ENCODE measurements around the gene NOP14. TPM values are rescaled to one million over a fixed set of nuclear protein-coding genes. Genes with fewer than 3 reads are reported as not detected.

The NOP14 gene
- total and polyA plus RNA-seq, 2 donors (not counting 1 experiment from before 2014, with no cell fraction given): 9.1 to 30.4 TPM

DNA sequence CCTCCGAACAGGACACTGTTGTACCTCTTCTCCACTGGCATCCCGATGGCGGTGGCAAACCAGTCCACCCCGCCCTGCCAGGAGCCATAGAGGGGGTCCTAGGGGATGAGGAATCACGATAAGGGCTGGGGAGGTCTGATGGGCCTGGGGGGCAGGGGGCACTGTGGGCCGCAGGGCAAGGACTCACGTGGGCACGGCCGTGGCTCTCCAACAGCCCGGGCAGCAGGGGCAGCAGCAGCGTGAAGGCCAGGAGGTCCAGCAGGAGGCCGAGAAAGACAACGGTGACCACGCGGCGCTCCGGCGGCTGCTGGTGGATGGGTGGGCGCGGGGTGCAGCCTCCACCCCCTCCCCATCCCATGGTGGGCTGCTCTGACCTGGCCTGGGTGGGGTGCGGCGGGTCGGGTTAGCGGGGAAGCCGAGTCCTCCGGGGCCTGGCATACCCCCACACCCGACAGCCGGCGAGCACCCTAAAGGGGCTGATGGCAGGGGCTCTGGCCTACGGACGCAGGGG lies 29.6 kb downstream of the NOP14 start:
- peak overlapping the region; percentile 65 for H3K9ac ChIP-seq (ENCODE audit: low read length)
- 46% methylated on average over 28 of the region's 31 CpGs for WGBS (ENCODE audit: insufficient coverage)
- H3K4me1 ChIP-seq (ENCODE audit: control insufficient read depth in 2 of 2, insufficient read depth in 2 of 2, low read length in 2 of 2): peaks cover 39 to 63% of the 10 kb centered on the region in 2 donors
- Mint-ChIP-seq H3K9me3 (ENCODE audit: insufficient read depth) (no peaks in the 10 kb centered on the region), H3K27ac (peak overlapping the region; percentile 96), H3K27me3 (no peaks in the 10 kb centered on the region), H3K4me1 (peaks cover 53% of the 10 kb centered on the region), H3K4me3 (peak overlapping the region; percentile 93)
- ChIA-PET CTCF (no interaction called here), POLR2A (interaction anchor here (0.8 kb wide), 1 partner anchor 98 kb away, joined by 3 read pairs; no protein-coding TSS in a partner anchor)
- peak overlapping the region in 4 of 5 experiments; percentile 56 to 65 (median 60) for H3K4me3 ChIP-seq (ENCODE audit: control extremely low read depth in 1 of 5, extremely low read depth in 1 of 5, insufficient read depth in 1 of 5, low read depth in 2 of 5, low read length in 4 of 5)
- H3K4me2 ChIP-seq (replicated peaks; ENCODE audit: low read depth, low read length, poor library complexity, severe bottlenecking): peak overlapping the region; percentile 79
- peak overlapping the region; percentile 86 to 92 for H3K27ac ChIP-seq (ENCODE audit: low read length in 2 of 2)
- no peak for TF ChIP-seq EZH2 (IDR thresholded peaks at IDR 0.05; ENCODE audit: borderline replicate concordance, insufficient read depth, low read depth, low read length, poor library complexity, severe bottlenecking)
- TF ChIP-seq, protein P1, sequence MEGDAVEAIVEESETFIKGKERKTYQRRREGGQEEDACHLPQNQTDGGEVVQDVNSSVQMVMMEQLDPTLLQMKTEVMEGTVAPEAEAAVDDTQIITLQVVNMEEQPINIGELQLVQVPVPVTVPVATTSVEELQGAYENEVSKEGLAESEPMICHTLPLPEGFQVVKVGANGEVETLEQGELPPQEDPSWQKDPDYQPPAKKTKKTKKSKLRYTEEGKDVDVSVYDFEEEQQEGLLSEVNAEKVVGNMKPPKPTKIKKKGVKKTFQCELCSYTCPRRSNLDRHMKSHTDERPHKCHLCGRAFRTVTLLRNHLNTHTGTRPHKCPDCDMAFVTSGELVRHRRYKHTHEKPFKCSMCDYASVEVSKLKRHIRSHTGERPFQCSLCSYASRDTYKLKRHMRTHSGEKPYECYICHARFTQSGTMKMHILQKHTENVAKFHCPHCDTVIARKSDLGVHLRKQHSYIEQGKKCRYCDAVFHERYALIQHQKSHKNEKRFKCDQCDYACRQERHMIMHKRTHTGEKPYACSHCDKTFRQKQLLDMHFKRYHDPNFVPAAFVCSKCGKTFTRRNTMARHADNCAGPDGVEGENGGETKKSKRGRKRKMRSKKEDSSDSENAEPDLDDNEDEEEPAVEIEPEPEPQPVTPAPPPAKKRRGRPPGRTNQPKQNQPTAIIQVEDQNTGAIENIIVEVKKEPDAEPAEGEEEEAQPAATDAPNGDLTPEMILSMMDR (IDR thresholded peaks at IDR 0.05): no peak
- DNase-seq (no peak), ATAC-seq (ENCODE audit: low read depth) (no peak)
- intact Hi-C loops (cut with micrococcal nuclease): loop anchor here (1.0 to 10.0 kb wide), 8 partner anchors 15 to 449 kb away; partner anchors contain the start of genes GRK4, NOP14 and TNIP2
- H3K9me3 ChIP-seq (ENCODE audit: control extremely low read depth in 1 of 3, control insufficient read depth in 2 of 3, insufficient read depth in 1 of 3, low read length in 2 of 3): no peaks in the 10 kb centered on the region
- peaks cover 0 to 41% of the 10 kb centered on the region in 2 experiments for H3K36me3 ChIP-seq (replicated peaks in 1 of 2; ENCODE audit: control extremely low read depth in 1 of 2, control insufficient read depth in 1 of 2, extremely low read depth in 1 of 2, insufficient read depth in 2 of 2, low read length in 1 of 2)
- H3K79me2 ChIP-seq (ENCODE audit: control insufficient read depth, insufficient read depth, low read length): peaks cover 21% of the 10 kb centered on the region
- peak overlapping the region; percentile 27 for H2AFZ ChIP-seq (ENCODE audit: insufficient read depth, low read depth, low read length, poor library complexity, severe bottlenecking)
- no peaks in the 10 kb centered on the region for H3K27me3 ChIP-seq (replicated peaks in 1 of 4; ENCODE audit: control extremely low read depth in 1 of 4, control insufficient read depth in 3 of 4, insufficient read depth in 4 of 4, low read length in 3 of 4)
- peaks cover 49% of the 10 kb centered on the region for H4K20me1 ChIP-seq (ENCODE audit: control insufficient read depth, insufficient read depth, low read length, poor library complexity, severe bottlenecking)

DNA sequence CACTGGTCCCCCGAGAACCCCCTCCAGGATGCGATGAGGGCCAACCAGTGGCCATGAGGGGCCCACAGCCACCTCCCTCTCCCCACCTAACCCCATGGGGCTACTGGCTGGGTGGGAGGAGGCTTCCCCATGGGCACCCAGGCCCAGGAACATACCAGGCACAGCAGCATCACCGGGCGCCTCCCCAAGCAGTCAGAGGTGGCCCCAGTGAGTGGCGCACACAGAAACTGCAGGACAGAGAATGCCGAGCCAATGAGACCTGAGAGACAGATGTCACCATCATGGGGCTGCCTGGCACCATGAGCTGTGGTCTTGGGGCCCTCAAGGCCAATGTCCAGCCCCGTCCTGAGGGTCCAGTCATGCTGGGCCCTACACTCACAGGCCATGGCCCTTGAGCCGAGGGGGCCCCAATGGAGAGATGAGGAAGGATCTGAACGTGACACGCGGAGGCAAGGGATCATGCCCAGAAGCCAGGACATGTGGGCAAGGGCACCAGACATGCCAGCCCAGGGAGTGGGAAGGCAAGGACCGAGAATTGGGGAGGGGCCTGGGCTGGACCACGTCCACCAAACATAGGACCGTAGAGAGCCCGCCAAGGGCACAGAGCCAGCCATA lies 30.1 kb downstream of the NOP14 start:
- H3K4me3 ChIP-seq (ENCODE audit: control extremely low read depth in 1 of 5, extremely low read depth in 1 of 5, insufficient read depth in 1 of 5, low read depth in 2 of 5, low read length in 4 of 5): peak overlapping the region in 3 of 5 experiments; percentile 56 to 65 (median 65)
- TF ChIP-seq, protein P1 (IDR thresholded peaks at IDR 0.05): no peak
- no peak for TF ChIP-seq EZH2 (IDR thresholded peaks at IDR 0.05; ENCODE audit: borderline replicate concordance, insufficient read depth, low read depth, low read length, poor library complexity, severe bottlenecking)

More for the DNA sequence above, 30.1 kb downstream of the NOP14 start:
- 75% methylated on average over 12 of the region's 15 CpGs for WGBS (ENCODE audit: insufficient coverage)
- Histone ChIP-seq H4K20me1 (ENCODE audit: control insufficient read depth, insufficient read depth, low read length, poor library complexity, severe bottlenecking) (peaks cover 55% of the 10 kb centered on the region), H3K27me3 (replicated peaks in 1 of 4; ENCODE audit: control extremely low read depth in 1 of 4, control insufficient read depth in 3 of 4, insufficient read depth in 4 of 4, low read length in 3 of 4) (no peaks in the 10 kb centered on the region), H3K9me3 (ENCODE audit: control extremely low read depth in 1 of 3, control insufficient read depth in 2 of 3, insufficient read depth in 1 of 3, low read length in 2 of 3) (no peaks in the 10 kb centered on the region), H3K36me3 (replicated peaks in 1 of 2; ENCODE audit: control extremely low read depth in 1 of 2, control insufficient read depth in 1 of 2, extremely low read depth in 1 of 2, insufficient read depth in 2 of 2, low read length in 1 of 2) (peaks cover 0 to 41% of the 10 kb centered on the region in 2 experiments), H3K4me2 (replicated peaks; ENCODE audit: low read depth, low read length, poor library complexity, severe bottlenecking) (peak overlapping the region; percentile 79), H3K9ac (ENCODE audit: low read length) (peak overlapping the region; percentile 65), H3K27ac (ENCODE audit: low read length in 2 of 2) (peak overlapping the region; percentile 86 to 92), H3K79me2 (ENCODE audit: control insufficient read depth, insufficient read depth, low read length) (peaks cover 21% of the 10 kb centered on the region), H2AFZ (ENCODE audit: insufficient read depth, low read depth, low read length, poor library complexity, severe bottlenecking) (no peak overlapping the region), H3K4me1 (ENCODE audit: control insufficient read depth in 2 of 2, insufficient read depth in 2 of 2, low read length in 2 of 2) (peaks cover 39 to 63% of the 10 kb centered on the region in 2 donors)
- Mint-ChIP-seq H3K4me1 (peaks cover 53% of the 10 kb centered on the region), H3K9me3 (ENCODE audit: insufficient read depth) (no peaks in the 10 kb centered on the region), H3K4me3 (peak overlapping the region; percentile 93), H3K27ac (peak overlapping the region; percentile 96), H3K27me3 (no peaks in the 10 kb centered on the region)
- peak; percentile 56 for DNase-seq
- intact Hi-C loops (cut with micrococcal nuclease): loop anchor here (2.0 to 10.0 kb wide), 6 partner anchors 14 to 448 kb away; no protein-coding TSS in a partner anchor
- ChIA-PET CTCF (interaction anchor here (0.8 kb wide), 2 partner anchors 16 to 105 kb away, joined by 3 to 4 read pairs; no protein-coding TSS in a partner anchor), POLR2A (interaction anchor here (0.8 kb wide), 1 partner anchor 97 kb away, joined by 3 read pairs; no protein-coding TSS in a partner anchor)
- no peak for ATAC-seq (ENCODE audit: low read depth)
